A549 (cell line): ENCODE results near the gene GRAP2. TPM values are rescaled to one million over a fixed set of nuclear protein-coding genes. Genes with fewer than 3 reads are reported as not detected.

Experiments
- ATAC-seq, 2 experiments: fragments of 200-7000 bp in 1 of 2; fragments of >200 bp in 1 of 2; cut with Nextera tagmentation in 1 of 2; cut with Tn5 transposase in 1 of 2; 3 replicates each; pipeline versions ENCODE4 v1.8.0 to v1.9.1; 2018 to 2020; ENCODE audit warnings: mild to moderate bottlenecking in 1 of 2, moderate library complexity in 1 of 2
- CTCF ChIA-PET: fragments of 300-600 bp; sonication (Branson Sonifier 250); formaldehyde crosslinking; extraction: SDS; loops from one replicate; lab custom pipeline; 2021; ENCODE audit warnings: antibody characterized with exemption, inconsistent platforms; lab: Yijun Ruan, JAX
- POLR2A ChIA-PET: fragments of 350-600 bp; formaldehyde crosslinking; extraction: SDS; loops from one replicate; lab custom pipeline; 2021; ENCODE audit warnings: antibody characterized with exemption, inconsistent platforms; lab: Yijun Ruan, JAX
- DNase-seq, 2 experiments: peaks; one replicate each; pipeline versions ENCODE4 v3.0.0 to v3.0.0-alpha.2; 2011 to 2016; ENCODE audit warnings: low read depth in 1 of 2, low spot score in 1 of 2
- FAIRE-seq: peaks from 2 replicates; lab custom pipeline; 2011; peaks lifted over from hg19 to GRCh38; lab: Jason Lieb, UNC
- H3K27ac ChIP-seq, 2 experiments: fragments of >200 bp; sonication (Bioruptor Twin); formaldehyde crosslinking; 3 replicates each; pipeline ENCODE4 v1.5.1; 2016 to 2017
- H3K4me1 ChIP-seq: fragments of >200 bp; sonication (Bioruptor Twin); formaldehyde crosslinking; 3 replicates; pipeline ENCODE4 v1.6.1; 2016
- H3K4me2 ChIP-seq: fragments of >200 bp; sonication (Bioruptor Twin); formaldehyde crosslinking; 3 replicates; pipeline ENCODE4 v1.6.1; 2016
- H3K4me3 ChIP-seq: fragments of >200 bp; sonication (Bioruptor Twin); formaldehyde crosslinking; 3 replicates; pipeline ENCODE4 v1.5.1; 2016
- H3K9me3 ChIP-seq: fragments of >200 bp; sonication (Bioruptor Twin); formaldehyde crosslinking; 3 replicates; pipeline ENCODE4 v1.6.1; 2016
- ATOH8 ChIP-seq: fragments of 250-450 bp; sonication (Bioruptor Pico); IDR thresholded peaks from 2 replicates; pipeline ENCODE4 v1.5.0; 2020; ENCODE audit warnings: low read depth, mild to moderate bottlenecking, moderate library complexity
- BCL3 ChIP-seq: fragments of >200 bp; sonication (Bioruptor Twin); formaldehyde crosslinking; IDR thresholded peaks from 3 replicates; pipeline ENCODE4 v1.6.1; 2016
- CBX2 ChIP-seq: fragments of 200-600 bp; sonication (generic); IDR thresholded peaks from 2 replicates; pipeline ENCODE4 v1.6.1; 2016; ENCODE audit warnings: low read depth, mild to moderate bottlenecking, borderline replicate concordance
- CTCF ChIP-seq: fragments of >200 bp; sonication (Bioruptor Twin); formaldehyde crosslinking; IDR thresholded peaks from 3 replicates; pipeline ENCODE4 v1.5.1; 2016
- E2F6 ChIP-seq: IDR thresholded peaks from 2 replicates; pipeline ENCODE4 v1.6.1; 2012; ENCODE audit warnings: low read depth, borderline replicate concordance
- ESRRA ChIP-seq: fragments of 150-350 bp; IDR thresholded peaks from 2 replicates; pipeline ENCODE4 v1.6.1; 2014; ENCODE audit warnings: mild to moderate bottlenecking, low read length, borderline replicate concordance
- FOSB ChIP-seq: fragments of 250-450 bp; sonication (Bioruptor Pico); IDR thresholded peaks from 2 replicates; pipeline ENCODE4 v1.5.0; 2020; ENCODE audit warnings: mild to moderate bottlenecking, moderate library complexity
- FOSL2 ChIP-seq, 2 experiments: fragments of 450-650 bp in 1 of 2; fragments of >200 bp in 1 of 2; sonication (Bioruptor Twin) in 1 of 2; formaldehyde crosslinking; IDR thresholded peaks; 2 replicates each; pipeline versions ENCODE4 v1.5.0 to v1.6.1; 2016 to 2020; ENCODE audit warnings: mild to moderate bottlenecking in 1 of 2, moderate library complexity in 1 of 2
- HOXB5 ChIP-seq: fragments of 250-450 bp; sonication (Bioruptor Pico); IDR thresholded peaks from 2 replicates; pipeline ENCODE4 v1.5.0; 2020; ENCODE audit warnings: mild to moderate bottlenecking, moderate library complexity
- KDM5A ChIP-seq: fragments of 200-600 bp; sonication (generic); IDR thresholded peaks from 2 replicates; pipeline ENCODE4 v1.6.1; 2016; ENCODE audit warnings: antibody characterized with exemption, mild to moderate bottlenecking
- MAFK ChIP-seq: fragments of 450-650 bp; IDR thresholded peaks from 2 replicates; pipeline ENCODE4 v1.6.1; 2014; ENCODE audit not compliant: partially characterized antibody
- POLR2A ChIP-seq: IDR thresholded peaks from 2 replicates; pipeline ENCODE4 v1.6.1; 2012; ENCODE audit warnings: mild to moderate bottlenecking, low read length
- POLR2AphosphoS2 ChIP-seq: conservative IDR thresholded peaks from 2 replicates; pipeline ENCODE4 v1.6.1; 2012; ENCODE audit warnings: low read length, improper control_type of control experiment, inconsistent platforms
- RARB ChIP-seq: fragments of 250-450 bp; sonication (Bioruptor Pico); IDR thresholded peaks from 2 replicates; pipeline ENCODE4 v1.8.0; 2021; ENCODE audit warnings: mild to moderate bottlenecking, moderate library complexity
- REST ChIP-seq: fragments of 200-600 bp; sonication (generic); IDR thresholded peaks from 2 replicates; pipeline ENCODE4 v1.6.1; 2016; ENCODE audit warnings: antibody characterized with exemption, mild to moderate bottlenecking, moderate library complexity
- USF2 ChIP-seq: fragments of 450-650 bp; IDR thresholded peaks from 2 replicates; pipeline ENCODE4 v1.6.1; 2014; ENCODE audit warnings: antibody characterized with exemption
- ZC3H11A ChIP-seq: fragments of 450-650 bp; IDR thresholded peaks from 2 replicates; pipeline ENCODE4 v1.6.1; 2014; ENCODE audit warnings: antibody characterized with exemption, mild to moderate bottlenecking
- ZNF302 ChIP-seq: fragments of 250-450 bp; sonication (Bioruptor Pico); IDR thresholded peaks from 2 replicates; pipeline ENCODE4 v1.9.0; 2021; ENCODE audit warnings: inconsistent platforms, mild to moderate bottlenecking, moderate library complexity
- ZSCAN20 ChIP-seq: fragments of 250-450 bp; sonication (Bioruptor Pico); IDR thresholded peaks from 2 replicates; pipeline ENCODE4 v1.8.0; 2022; ENCODE audit warnings: mild to moderate bottlenecking, moderate library complexity
- WGBS: methylation state at CpG from one replicate; pipeline ENCODE4 v1.1.6; 2017; ENCODE audit errors: missing lambda C conversion rate; 5-methylcytosine and 5-hydroxymethylcytosine counted together
- polyA plus RNA-seq, 4 experiments: library from polyadenylated mRNA; depleted of rRNA in 3 of 4; stranded (reverse); fragments of >200 nt; fragmentation: RNase III in 1 of 4; extraction: RNeasy Plus Mini Kit Qiagen cat#74134 plus additional on column Dnase treatment in 1 of 4; gene quantifications; 2 replicates in 3 of 4; 3 replicates in 1 of 4; pipeline ENCODE4 v1.2.3, GENCODE V29; 2011 to 2017

The GRAP2 gene
- polyA plus RNA-seq, 2 of the 4 experiments (the other 2 are of a cell fraction), result not detected

GRCh38 chr22:40018051-40018450 lies 117.2 kb downstream of the GRAP2 start:
- H3K4me2 ChIP-seq, result no peak overlapping the region
- H3K4me1 ChIP-seq, result no peaks in the 10 kb centered on the region
- POLR2A ChIA-PET, result no interaction called here
- H3K9me3 ChIP-seq, result no peaks in the 10 kb centered on the region
- FAIRE-seq, result no peak
- no peak for DNase-seq
- H3K27ac ChIP-seq, result no peak overlapping the region
- WGBS, result 78% methylated on average over 6 of the region's 6 CpGs
- TF ChIP-seq KDM5A (no peak), E2F6 (no peak), ATOH8 (CRISPR knock-in tag) (no peak), RARB (CRISPR knock-in tag) (no peak), REST (no peak), ZSCAN20 (CRISPR knock-in tag) (no peak), HOXB5 (CRISPR knock-in tag) (no peak), BCL3 (no peak), FOSL2 (IDR thresholded peaks at IDR 0.05) (no peak), FOSL2 (CRISPR knock-in tag; IDR thresholded peaks at IDR 0.05) (no peak), POLR2A (no peak), FOSB (CRISPR knock-in tag) (no peak), USF2 (no peak), ZNF302 (no peak), MAFK (no peak)
- TF ChIP-seq, all 56 proteins: peak for 0
- CTCF ChIA-PET, result interaction anchor here (0.7 to 28.4 kb wide), 2 partner anchors 64 to 473 kb away, joined by 4 to 899 read pairs; partner anchors contain the start of gene RPS19BP1
- ATAC-seq, result no peak
- H3K4me3 ChIP-seq, result no peak overlapping the region

- H3K27ac ChIP-seq, result no peak overlapping the region
- POLR2A ChIA-PET, result no interaction called here
- DNase-seq (no peak), ATAC-seq (no peak), FAIRE-seq (no peak)
- no peaks in the 10 kb centered on the region for H3K4me1 ChIP-seq
- CTCF ChIA-PET, result interaction anchor here (0.7 to 28.4 kb wide), 4 partner anchors 9 to 474 kb away, joined by 3 to 899 read pairs (median 4); partner anchors contain the start of gene RPS19BP1
- WGBS, result 54% methylated on average over 5 of the region's 9 CpGs
- no peak overlapping the region for H3K4me2 ChIP-seq
- TF ChIP-seq KDM5A (no peak), RARB (CRISPR knock-in tag) (no peak), ESRRA (no peak), BCL3 (no peak), POLR2AphosphoS2 (no peak), CBX2 (no peak), CTCF (no peak), ZC3H11A (no peak)
- no peaks in the 10 kb centered on the region for H3K9me3 ChIP-seq
- no peak overlapping the region for H3K4me3 ChIP-seq
Measured at GRCh38 chr22:40019100-40019499, 118.2 kb downstream of the GRAP2 start.
